T1000 (cell line): ENCODE results near the gene PUM2.
"Not testable (repeated sequence)": the region's sequence is repeated elsewhere in the genome, so short reads cannot be mapped to it uniquely, and the experiment has no call there.

Experiments used
- DNase-seq: peaks from one replicate; lab custom pipeline; 2025; ENCODE audit warnings: mixed read lengths; lab: John Stamatoyannopoulos, UW

Gene PUM2

GRCh38 chr2:20291846-20292408 is 58.7 kb downstream of the PUM2 start:
- DNase-seq: no peak

GRCh38 chr2:20291106-20291564 is 59.5 kb downstream of the PUM2 start:
- DNase-seq: peak; percentile 32

- DNase-seq: no peak
Observed at GRCh38 chr2:20288642-20289340, 61.9 kb downstream of the PUM2 start.

GRCh38 chr2:20282916-20283592 is 67.6 kb downstream of the PUM2 start:
- DNase-seq: no peak

GRCh38 chr2:20281876-20282275 is 68.8 kb downstream of the PUM2 start:
- DNase-seq: no peak

- DNase-seq: no peak
Observed at GRCh38 chr2:20273042-20273441, 77.6 kb downstream of the PUM2 start.

- not testable (repeated sequence) for DNase-seq
Observed at GRCh38 chr2:20268317-20268716, 82.3 kb downstream of the PUM2 start.

- DNase-seq: no peak
Observed at GRCh38 chr2:20267529-20267928, 83.1 kb downstream of the PUM2 start.

- no peak for DNase-seq
Observed at GRCh38 chr2:20264629-20265028, 86.0 kb downstream of the PUM2 start.

GRCh38 chr2:20257411-20257810 is 93.2 kb downstream of the PUM2 start:
- no peak for DNase-seq

- no peak for DNase-seq
Observed at GRCh38 chr2:20254731-20255130, 95.9 kb downstream of the PUM2 start.

- no peak for DNase-seq
Observed at GRCh38 chr2:20250436-20250835, 100.2 kb downstream of the PUM2 start.

- no peak for DNase-seq
Observed at GRCh38 chr2:20249170-20249569, 101.5 kb downstream of the PUM2 start.

GRCh38 chr2:20247084-20247483 is 103.6 kb downstream of the PUM2 start:
- DNase-seq: no peak

GRCh38 chr2:20243637-20244036 is 107.0 kb downstream of the PUM2 start:
- DNase-seq: not testable (repeated sequence)

- DNase-seq: no peak
Observed at GRCh38 chr2:20242727-20243377, 107.8 kb downstream of the PUM2 start.

- DNase-seq: no peak
Observed at GRCh38 chr2:20241973-20242726, 108.5 kb downstream of the PUM2 start.

- not testable (repeated sequence) for DNase-seq
Observed at GRCh38 chr2:20240291-20240690, 110.4 kb downstream of the PUM2 start.

GRCh38 chr2:20236496-20236895 is 114.1 kb downstream of the PUM2 start:
- DNase-seq: no peak

- DNase-seq: no peak
Observed at GRCh38 chr2:20235655-20236305, 114.9 kb downstream of the PUM2 start.

- not testable (repeated sequence) for DNase-seq
Observed at GRCh38 chr2:20234597-20234996, 116.0 kb downstream of the PUM2 start.
